Measurements from ENCODE around the gene KRTAP12-4.
"Not testable (repeated sequence)": the region's sequence is repeated elsewhere in the genome, so short reads cannot be mapped to it uniquely, and the experiment has no call there.

Gene KRTAP12-4

DNA sequence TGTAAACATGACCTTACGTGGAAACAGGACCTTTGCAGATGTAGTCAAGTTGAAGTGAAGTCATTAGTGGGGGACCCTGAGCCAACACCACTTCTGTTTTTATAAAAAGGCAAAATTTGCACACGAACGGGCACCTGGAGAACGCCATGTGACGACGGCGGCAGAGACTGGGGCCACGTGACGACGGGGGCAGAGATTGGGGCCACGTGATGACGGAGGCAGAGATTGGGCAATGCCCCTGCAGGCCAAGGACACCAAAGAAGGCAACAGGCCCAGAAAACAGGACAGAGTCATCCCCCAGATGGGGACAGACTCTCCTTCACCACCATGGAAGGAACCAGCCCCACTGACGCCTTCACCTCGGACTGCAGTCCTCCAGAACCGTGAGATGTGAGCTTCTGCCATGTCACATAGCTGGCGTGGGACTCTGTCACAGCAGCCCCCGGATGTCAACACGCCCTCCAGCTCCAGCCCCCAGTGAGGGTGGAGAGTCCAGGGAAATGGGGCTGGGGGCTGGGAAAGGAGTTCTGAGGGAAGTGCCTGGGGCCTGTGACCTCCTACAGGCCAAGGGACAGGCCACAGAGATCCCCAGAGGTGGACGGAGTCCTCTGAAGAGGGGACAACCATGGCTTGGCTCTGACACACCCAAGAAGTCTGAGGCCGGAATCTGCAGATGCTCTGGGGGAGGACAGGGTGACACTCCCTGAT, 4.0 kb downstream of the KRTAP12-4 start:
- TF ChIP-seq, protein P1, sequence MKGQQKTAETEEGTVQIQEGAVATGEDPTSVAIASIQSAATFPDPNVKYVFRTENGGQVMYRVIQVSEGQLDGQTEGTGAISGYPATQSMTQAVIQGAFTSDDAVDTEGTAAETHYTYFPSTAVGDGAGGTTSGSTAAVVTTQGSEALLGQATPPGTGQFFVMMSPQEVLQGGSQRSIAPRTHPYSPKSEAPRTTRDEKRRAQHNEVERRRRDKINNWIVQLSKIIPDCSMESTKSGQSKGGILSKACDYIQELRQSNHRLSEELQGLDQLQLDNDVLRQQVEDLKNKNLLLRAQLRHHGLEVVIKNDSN (IDR thresholded peaks at IDR 0.05): 0 out of 2 replicates have a peak, but pooled peaks have one; percentile 13
- TF ChIP-seq NFIC (IDR thresholded peaks at IDR 0.05) (no peak), ZBTB7A (IDR thresholded peaks at IDR 0.05; ENCODE audit: low read depth) (no peak), TCF12 (IDR thresholded peaks at IDR 0.05; ENCODE audit: low read depth) (no peak), EP300 (IDR thresholded peaks at IDR 0.05; ENCODE audit: borderline replicate concordance) (no peak), YY1 (IDR thresholded peaks at IDR 0.05; ENCODE audit: low read depth) (no peak), TAF1 (IDR thresholded peaks at IDR 0.05; ENCODE audit: low read depth) (no peak)

DNA sequence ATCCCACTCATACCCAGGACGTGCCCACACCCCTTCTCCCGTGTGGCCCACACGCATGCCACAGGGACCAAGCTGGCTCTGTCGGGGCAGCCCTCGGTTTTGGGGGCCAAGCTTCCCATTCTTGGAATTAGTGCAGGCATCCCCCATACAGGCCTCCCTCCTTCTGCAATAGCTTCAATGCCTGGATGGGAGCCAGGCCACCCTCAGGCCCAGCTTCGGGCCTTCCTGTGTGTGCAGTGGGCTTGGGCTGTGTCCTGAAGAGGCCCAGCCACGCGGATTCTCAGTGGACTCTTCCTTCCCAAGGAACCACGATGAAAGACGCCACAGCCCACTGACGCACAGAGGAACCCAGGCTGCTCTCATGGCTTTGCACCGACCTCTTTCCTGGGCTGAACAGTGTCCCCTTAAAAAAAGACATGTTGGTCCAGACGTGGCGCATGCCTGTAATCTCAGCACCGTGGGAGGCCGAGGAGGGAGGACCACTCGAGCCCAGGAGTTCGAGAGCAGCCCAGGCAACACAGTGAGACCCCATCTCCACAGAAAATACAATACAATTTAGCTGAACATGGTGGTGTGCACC, 4.8 kb downstream of the KRTAP12-4 start:
- TF ChIP-seq, protein P1 (IDR thresholded peaks at IDR 0.05): no peak
- no peak for TF ChIP-seq EGR1 (IDR thresholded peaks at IDR 0.05)
- TF ChIP-seq TEAD4 (IDR thresholded peaks at IDR 0.05): no peak

DNA sequence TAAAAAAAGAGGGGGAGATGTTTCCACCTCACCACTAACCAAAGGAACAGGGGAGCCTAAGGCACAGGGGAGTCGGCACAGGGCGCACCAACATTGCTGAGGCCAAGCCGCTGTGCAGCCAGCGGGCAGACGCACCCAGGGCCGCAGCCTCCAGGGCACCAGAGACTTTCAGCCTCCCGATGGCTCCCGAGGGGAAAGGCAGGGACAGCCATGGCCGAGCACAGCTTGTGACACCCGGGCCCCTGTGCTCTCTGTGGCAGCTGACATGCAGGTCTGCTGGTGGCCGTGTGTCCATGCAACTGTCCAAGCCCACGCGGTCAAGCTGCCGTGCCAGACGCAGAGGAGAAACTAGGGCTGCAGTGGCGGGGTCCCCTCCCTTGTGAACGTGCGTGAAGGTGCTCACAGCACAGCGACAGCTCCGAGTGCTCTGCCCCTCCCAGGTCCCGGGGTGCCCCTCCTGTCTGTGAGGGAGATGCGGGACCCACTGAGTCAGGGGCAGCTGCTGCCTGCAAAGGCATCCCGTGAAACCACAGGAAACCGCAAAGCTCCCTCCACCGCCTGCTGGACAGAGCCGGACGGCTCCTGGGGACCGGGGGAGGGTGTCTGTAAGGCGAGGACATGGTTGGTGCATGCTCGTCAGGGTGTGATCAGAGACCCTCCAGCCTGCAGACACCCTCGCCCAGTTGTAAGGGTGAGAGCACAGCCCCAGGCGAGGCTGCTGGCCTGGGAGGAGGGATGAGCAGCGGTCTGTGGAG, 5.7 kb downstream of the KRTAP12-4 start:
- TF ChIP-seq ZBTB7A (IDR thresholded peaks at IDR 0.05; ENCODE audit: low read depth) (no peak), EP300 (IDR thresholded peaks at IDR 0.05; ENCODE audit: borderline replicate concordance) (no peak), TAF1 (IDR thresholded peaks at IDR 0.05; ENCODE audit: low read depth) (no peak)

DNA sequence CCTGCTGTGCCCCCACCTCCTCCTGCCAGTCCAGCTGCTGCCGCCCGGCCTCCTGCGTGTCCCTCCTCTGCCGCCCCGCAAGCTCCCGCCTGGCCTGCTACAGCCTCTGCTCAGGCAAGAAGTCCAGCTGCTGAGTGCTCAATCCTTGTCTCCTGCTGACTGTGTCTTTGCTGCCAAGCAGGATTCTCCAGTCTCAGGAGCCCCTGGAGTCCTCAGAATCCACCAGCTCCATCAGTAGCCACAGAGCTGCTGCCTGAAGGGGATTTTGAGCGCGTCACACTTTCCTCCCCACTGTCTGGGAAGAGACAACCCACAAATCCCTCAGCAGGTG, 7.3 kb downstream of the KRTAP12-4 start:
- TF ChIP-seq TAF1 (IDR thresholded peaks at IDR 0.05; ENCODE audit: low read depth) (no peak), YY1 (IDR thresholded peaks at IDR 0.05; ENCODE audit: low read depth) (no peak), NFIC (IDR thresholded peaks at IDR 0.05) (no peak)

DNA sequence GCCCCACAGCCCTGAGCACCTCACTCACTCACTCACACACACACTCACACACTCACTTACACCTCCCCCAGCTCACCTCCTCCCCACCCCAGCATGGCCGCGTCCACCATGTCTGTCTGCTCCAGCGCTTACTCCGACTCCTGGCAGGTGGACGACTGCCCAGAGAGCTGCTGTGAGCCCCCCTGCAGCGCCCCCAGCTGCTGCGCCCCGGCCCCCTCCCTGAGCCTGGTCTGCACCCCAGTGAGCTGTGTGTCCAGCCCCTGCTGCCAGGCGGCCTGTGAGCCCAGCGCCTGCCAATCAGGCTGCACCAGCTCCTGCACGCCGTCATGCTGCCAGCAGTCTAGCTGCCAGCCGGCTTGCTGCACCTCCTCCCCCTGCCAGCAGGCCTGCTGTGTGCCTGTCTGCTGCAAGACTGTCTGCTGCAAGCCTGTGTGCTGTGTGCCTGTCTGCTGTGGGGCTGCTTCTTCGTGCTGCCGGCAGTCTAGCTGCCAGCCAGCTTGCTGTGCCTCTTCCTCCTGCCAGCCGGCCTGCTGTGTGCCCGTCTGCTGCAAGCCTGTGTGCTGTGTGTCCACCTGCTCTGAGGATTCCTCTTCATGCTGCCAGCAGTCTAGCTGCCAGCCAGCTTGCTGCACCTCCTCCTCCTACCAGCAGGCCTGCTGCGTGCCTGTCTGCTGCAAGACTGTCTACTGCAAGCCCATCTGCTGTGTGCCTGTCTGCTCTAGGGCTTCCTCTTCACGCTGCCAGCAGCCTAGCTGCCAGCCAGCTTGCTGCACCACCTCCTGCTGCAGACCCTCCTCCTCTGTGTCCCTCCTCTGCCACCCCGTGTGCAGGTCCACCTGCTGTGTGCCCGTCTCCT, 7.9 kb downstream of the KRTAP12-4 start, which contains the start of gene KRTAP10-11:
TSS of gene KRTAP10-11 (plus strand) at position 49 of the 856 bp plus-strand sequence. CDS start at position 94, 45 bp downstream.
- not testable (repeated sequence) for TF ChIP-seq YY1, TCF12, ZBTB7A (IDR thresholded peaks at IDR 0.05; ENCODE audit: low read depth)

DNA sequence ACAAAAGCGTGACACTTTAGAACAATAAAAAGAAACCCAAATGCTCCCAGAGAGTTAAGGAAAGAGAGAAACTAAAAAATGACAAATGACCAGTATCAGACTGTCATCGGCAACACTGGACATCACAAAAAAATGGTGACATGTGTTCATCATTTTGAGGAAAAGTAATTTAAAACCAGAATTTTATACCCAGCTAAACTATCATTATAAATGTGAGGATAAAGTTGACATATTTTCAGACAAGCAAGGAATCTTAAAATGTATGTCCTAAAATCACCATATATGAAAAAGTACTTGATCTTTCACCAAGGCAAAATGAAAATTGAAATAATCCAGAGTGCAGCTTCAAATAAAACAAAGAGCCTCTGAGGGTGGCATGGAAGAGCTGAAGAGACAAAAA, 9.6 kb downstream of the KRTAP12-4 start:
- TF ChIP-seq NFIC (IDR thresholded peaks at IDR 0.05): no peak

DNA sequence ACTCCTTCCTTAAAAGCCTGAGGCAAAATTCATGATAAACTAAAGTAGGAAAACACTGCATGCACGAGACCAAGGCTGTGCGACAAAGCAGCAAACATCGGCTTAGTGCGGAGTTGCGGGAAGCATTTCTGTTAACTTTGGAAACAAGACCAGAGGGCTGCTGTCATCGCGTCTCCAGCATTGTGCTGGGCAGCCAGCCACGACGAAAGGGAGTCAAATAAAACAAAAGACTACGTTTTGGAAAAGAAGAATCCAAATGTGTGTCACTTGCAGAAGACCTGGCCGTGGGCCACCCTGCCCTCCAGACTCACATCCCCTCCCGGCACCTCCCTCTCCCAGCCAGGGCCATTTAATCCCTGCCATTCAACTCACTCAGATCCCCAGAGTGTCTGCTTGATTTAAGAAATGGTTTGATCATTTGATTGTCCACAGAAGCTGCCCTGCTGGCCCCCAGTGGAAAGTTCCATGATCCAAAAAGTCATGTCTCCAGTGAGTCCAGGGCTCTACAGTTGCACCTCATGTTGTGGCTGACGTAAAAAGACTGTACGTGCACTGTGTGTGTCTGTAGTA, 10.6 kb downstream of the KRTAP12-4 start:
- TF ChIP-seq EGR1 (IDR thresholded peaks at IDR 0.05) (no peak), TEAD4 (IDR thresholded peaks at IDR 0.05) (no peak), EP300 (IDR thresholded peaks at IDR 0.05; ENCODE audit: borderline replicate concordance) (no peak), TCF12 (IDR thresholded peaks at IDR 0.05; ENCODE audit: low read depth) (no peak), CREB1 (IDR thresholded peaks at IDR 0.05; ENCODE audit: low read depth) (no peak), CEBPB (IDR thresholded peaks at IDR 0.05) (no peak), FOXM1 (IDR thresholded peaks at IDR 0.05; ENCODE audit: borderline replicate concordance, low read depth) (no peak), TAF1 (IDR thresholded peaks at IDR 0.05; ENCODE audit: low read depth) (no peak), YY1 (IDR thresholded peaks at IDR 0.05; ENCODE audit: low read depth) (no peak), NFIC (IDR thresholded peaks at IDR 0.05) (no peak), RAD21 (IDR thresholded peaks at IDR 0.05; ENCODE audit: low read depth) (no peak), ZBTB7A (IDR thresholded peaks at IDR 0.05; ENCODE audit: low read depth) (no peak)
- TF ChIP-seq, protein P1 (IDR thresholded peaks at IDR 0.05): no peak
- TF ChIP-seq, protein P2, sequence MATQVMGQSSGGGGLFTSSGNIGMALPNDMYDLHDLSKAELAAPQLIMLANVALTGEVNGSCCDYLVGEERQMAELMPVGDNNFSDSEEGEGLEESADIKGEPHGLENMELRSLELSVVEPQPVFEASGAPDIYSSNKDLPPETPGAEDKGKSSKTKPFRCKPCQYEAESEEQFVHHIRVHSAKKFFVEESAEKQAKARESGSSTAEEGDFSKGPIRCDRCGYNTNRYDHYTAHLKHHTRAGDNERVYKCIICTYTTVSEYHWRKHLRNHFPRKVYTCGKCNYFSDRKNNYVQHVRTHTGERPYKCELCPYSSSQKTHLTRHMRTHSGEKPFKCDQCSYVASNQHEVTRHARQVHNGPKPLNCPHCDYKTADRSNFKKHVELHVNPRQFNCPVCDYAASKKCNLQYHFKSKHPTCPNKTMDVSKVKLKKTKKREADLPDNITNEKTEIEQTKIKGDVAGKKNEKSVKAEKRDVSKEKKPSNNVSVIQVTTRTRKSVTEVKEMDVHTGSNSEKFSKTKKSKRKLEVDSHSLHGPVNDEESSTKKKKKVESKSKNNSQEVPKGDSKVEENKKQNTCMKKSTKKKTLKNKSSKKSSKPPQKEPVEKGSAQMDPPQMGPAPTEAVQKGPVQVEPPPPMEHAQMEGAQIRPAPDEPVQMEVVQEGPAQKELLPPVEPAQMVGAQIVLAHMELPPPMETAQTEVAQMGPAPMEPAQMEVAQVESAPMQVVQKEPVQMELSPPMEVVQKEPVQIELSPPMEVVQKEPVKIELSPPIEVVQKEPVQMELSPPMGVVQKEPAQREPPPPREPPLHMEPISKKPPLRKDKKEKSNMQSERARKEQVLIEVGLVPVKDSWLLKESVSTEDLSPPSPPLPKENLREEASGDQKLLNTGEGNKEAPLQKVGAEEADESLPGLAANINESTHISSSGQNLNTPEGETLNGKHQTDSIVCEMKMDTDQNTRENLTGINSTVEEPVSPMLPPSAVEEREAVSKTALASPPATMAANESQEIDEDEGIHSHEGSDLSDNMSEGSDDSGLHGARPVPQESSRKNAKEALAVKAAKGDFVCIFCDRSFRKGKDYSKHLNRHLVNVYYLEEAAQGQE (IDR thresholded peaks at IDR 0.05; ENCODE audit: low read depth): no peak
- TF ChIP-seq, protein P3, sequence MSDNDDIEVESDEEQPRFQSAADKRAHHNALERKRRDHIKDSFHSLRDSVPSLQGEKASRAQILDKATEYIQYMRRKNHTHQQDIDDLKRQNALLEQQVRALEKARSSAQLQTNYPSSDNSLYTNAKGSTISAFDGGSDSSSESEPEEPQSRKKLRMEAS (IDR thresholded peaks at IDR 0.05): no peak
